Ishikawa (cell line): Measurements from ENCODE around the gene ENTPD1.

Experiments used
- CEBPB ChIP-seq: IDR thresholded peaks from 2 replicates; pipeline ENCODE4 v1.6.1; 2012
- CREB1 ChIP-seq: IDR thresholded peaks from 2 replicates; pipeline ENCODE4 v1.6.1; 2012; ENCODE audit warnings: low read depth
- EGR1 ChIP-seq: IDR thresholded peaks from 2 replicates; pipeline ENCODE4 v1.6.1; 2012
- EP300 ChIP-seq: IDR thresholded peaks from 2 replicates; pipeline ENCODE4 v1.6.1; 2012; ENCODE audit warnings: borderline replicate concordance
- FOXM1 ChIP-seq: IDR thresholded peaks from 2 replicates; pipeline ENCODE4 v1.6.1; 2012; ENCODE audit warnings: low read depth, borderline replicate concordance
- MAX ChIP-seq: IDR thresholded peaks from 2 replicates; pipeline ENCODE4 v1.6.1; 2012
- NFIC ChIP-seq: IDR thresholded peaks from 2 replicates; pipeline ENCODE4 v1.6.1; 2012
- RAD21 ChIP-seq: IDR thresholded peaks from 2 replicates; pipeline ENCODE4 v1.6.1; 2012; ENCODE audit warnings: low read depth
- REST ChIP-seq: IDR thresholded peaks from 2 replicates; pipeline ENCODE4 v1.6.1; 2012; ENCODE audit warnings: low read depth, mild to moderate bottlenecking
- TAF1 ChIP-seq: IDR thresholded peaks from 2 replicates; pipeline ENCODE4 v1.6.1; 2012; ENCODE audit warnings: low read depth, mild to moderate bottlenecking
- TCF12 ChIP-seq: IDR thresholded peaks from 2 replicates; pipeline ENCODE4 v1.6.1; 2012; ENCODE audit warnings: low read depth
- TEAD4 ChIP-seq: IDR thresholded peaks from 2 replicates; pipeline ENCODE4 v1.6.1; 2012
- USF1 ChIP-seq: IDR thresholded peaks from 2 replicates; pipeline ENCODE4 v1.6.1; 2012
- YY1 ChIP-seq: IDR thresholded peaks from 2 replicates; pipeline ENCODE4 v1.6.1; 2012; ENCODE audit warnings: low read depth
- ZBTB7A ChIP-seq: IDR thresholded peaks from 2 replicates; pipeline ENCODE4 v1.6.1; 2012; ENCODE audit warnings: low read depth

The ENTPD1 gene

GRCh38 chr10:95835911-95836310 is 79.9 kb downstream of the ENTPD1 start:
- TF ChIP-seq ZBTB7A (no peak), TCF12 (no peak), USF1 (no peak), YY1 (no peak), CREB1 (no peak), EGR1 (no peak)

- no peak for TF ChIP-seq EGR1
- TF ChIP-seq TEAD4: no peak
- TF ChIP-seq TCF12: no peak
- no peak for TF ChIP-seq YY1
Measured at GRCh38 chr10:95836610-95837355, 80.8 kb downstream of the ENTPD1 start.

GRCh38 chr10:95837356-95837776 is 81.4 kb downstream of the ENTPD1 start:
- TF ChIP-seq USF1 (no peak), ZBTB7A (no peak)

GRCh38 chr10:95837783-95838182 is 81.8 kb downstream of the ENTPD1 start:
- TF ChIP-seq USF1 (no peak), NFIC (no peak), MAX (no peak), EGR1 (no peak), EP300 (no peak), CREB1 (no peak), TAF1 (no peak), TCF12 (no peak), TEAD4 (no peak), CEBPB (no peak), ZBTB7A (no peak), YY1 (no peak), FOXM1 (no peak), RAD21 (no peak), REST (no peak)

- TF ChIP-seq RAD21: no peak
- TF ChIP-seq EGR1: no peak
- no peak for TF ChIP-seq TAF1
- TF ChIP-seq YY1: no peak
- TF ChIP-seq TEAD4: no peak
- TF ChIP-seq ZBTB7A: no peak
- TF ChIP-seq CREB1: no peak
- TF ChIP-seq NFIC: no peak
- no peak for TF ChIP-seq FOXM1
- no peak for TF ChIP-seq CEBPB
- TF ChIP-seq USF1: no peak
- TF ChIP-seq EP300: no peak
Measured at GRCh38 chr10:95840121-95840520, 84.2 kb downstream of the ENTPD1 start.

GRCh38 chr10:95840681-95841080 is 84.7 kb downstream of the ENTPD1 start:
- TF ChIP-seq YY1 (no peak), REST (no peak), RAD21 (no peak), CREB1 (no peak), MAX (no peak), TAF1 (no peak)
